ENCODE measurements around the gene KMT2C.

DNA sequence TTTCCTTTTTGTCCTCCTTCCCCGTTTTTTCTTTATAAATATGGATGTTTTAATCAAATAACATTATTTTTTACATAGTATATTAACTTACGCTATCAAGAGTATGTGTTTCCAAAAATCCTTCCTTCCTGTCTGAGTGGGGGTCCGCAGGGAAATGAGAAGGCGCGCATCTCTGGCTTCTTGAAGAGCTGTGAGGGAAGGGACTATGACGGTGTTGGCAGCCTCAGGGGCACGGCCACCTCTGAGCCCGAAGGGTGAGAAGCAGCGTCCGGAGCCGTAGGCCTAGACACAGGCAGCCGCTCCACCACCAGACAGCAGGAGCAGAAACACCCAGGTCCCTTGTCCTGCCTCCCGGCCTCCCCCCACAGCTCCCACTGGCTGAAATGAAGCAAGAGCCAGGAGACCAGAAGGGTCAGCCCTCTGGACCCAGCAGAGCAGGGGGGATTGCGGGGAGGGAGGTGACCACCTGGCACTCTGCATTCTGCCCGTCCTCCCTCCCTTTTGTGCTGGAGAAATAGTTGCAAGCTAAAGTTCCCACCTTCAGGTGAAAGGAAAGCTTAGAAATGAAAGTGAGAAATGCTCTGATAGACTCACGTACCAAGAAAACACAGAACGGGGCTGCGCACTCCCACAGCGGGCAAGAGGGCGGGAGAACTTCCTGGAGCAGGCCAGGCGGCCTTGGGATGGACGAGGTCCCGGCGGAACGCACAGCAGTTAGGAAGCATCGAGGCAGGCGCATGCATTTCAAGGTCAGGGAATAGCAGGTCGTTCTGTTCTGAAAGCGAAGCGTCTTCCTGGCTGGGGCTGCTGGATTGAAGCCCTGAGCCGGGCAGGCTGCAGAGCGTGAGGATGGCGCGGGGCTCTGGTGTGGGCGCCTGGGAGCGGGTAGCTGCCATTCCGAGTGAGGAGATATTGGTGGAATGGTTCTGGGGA lies 304.9 kb downstream of the KMT2C start:
- TF ChIP-seq, protein P1, sequence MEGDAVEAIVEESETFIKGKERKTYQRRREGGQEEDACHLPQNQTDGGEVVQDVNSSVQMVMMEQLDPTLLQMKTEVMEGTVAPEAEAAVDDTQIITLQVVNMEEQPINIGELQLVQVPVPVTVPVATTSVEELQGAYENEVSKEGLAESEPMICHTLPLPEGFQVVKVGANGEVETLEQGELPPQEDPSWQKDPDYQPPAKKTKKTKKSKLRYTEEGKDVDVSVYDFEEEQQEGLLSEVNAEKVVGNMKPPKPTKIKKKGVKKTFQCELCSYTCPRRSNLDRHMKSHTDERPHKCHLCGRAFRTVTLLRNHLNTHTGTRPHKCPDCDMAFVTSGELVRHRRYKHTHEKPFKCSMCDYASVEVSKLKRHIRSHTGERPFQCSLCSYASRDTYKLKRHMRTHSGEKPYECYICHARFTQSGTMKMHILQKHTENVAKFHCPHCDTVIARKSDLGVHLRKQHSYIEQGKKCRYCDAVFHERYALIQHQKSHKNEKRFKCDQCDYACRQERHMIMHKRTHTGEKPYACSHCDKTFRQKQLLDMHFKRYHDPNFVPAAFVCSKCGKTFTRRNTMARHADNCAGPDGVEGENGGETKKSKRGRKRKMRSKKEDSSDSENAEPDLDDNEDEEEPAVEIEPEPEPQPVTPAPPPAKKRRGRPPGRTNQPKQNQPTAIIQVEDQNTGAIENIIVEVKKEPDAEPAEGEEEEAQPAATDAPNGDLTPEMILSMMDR (IDR thresholded peaks at IDR 0.05; ENCODE audit: poor library complexity): no peak
- no peak for TF ChIP-seq EZH2phosphoT487 (IDR thresholded peaks at IDR 0.05; ENCODE audit: low read depth, severe bottlenecking, unreplicated experiment)
- no peak for TF ChIP-seq EZH2 (IDR thresholded peaks at IDR 0.05; ENCODE audit: borderline replicate concordance)
